MCF 10A (cell line): ENCODE results near the gene FILIP1L. TPM values are rescaled to one million over a fixed set of nuclear protein-coding genes. Genes with fewer than 3 reads are reported as not detected.

Experiments used
- BruUV-seq: library from RNA; stranded (reverse); fragments of 400-500 nt; replicated peaks from 2 replicates; lab custom pipeline; 2021; lab: Mats Ljungman, UMichigan
- CTCF ChIA-PET: fragments of 300-600 bp; sonication (Branson Sonifier 250); formaldehyde crosslinking; extraction: SDS; loops from one replicate; lab custom pipeline; 2021; ENCODE audit warnings: antibody characterized with exemption, inconsistent platforms; lab: Yijun Ruan, JAX
- POLR2A ChIA-PET: fragments of 300-600, 350-650 bp; sonication (Branson Sonifier 250); formaldehyde crosslinking; extraction: SDS; loops from one replicate; lab custom pipeline; 2020; ENCODE audit warnings: antibody characterized with exemption, inconsistent platforms; lab: Yijun Ruan, JAX
- DNase-seq: peaks from one replicate; pipeline ENCODE4 v3.0.0-alpha.2; 2018; ENCODE audit not compliant: unreplicated experiment
- H3K27ac Mint-ChIP-seq: one replicate; pipeline ENCODE4 v1.8.0; 2022; ENCODE audit warnings: mild to moderate bottlenecking, low read depth, mixed read lengths; ENCODE audit not compliant: unreplicated experiment
- H3K27me3 Mint-ChIP-seq: one replicate; pipeline ENCODE4 v1.8.0; 2022; ENCODE audit warnings: mixed read lengths; ENCODE audit not compliant: insufficient read depth, unreplicated experiment
- H3K36me3 Mint-ChIP-seq: one replicate; pipeline ENCODE4 v1.8.0; 2022; ENCODE audit warnings: mild to moderate bottlenecking, moderate library complexity, mixed read lengths; ENCODE audit not compliant: insufficient read depth, unreplicated experiment
- H3K4me1 Mint-ChIP-seq: one replicate; pipeline ENCODE4 v1.8.0; 2022; ENCODE audit warnings: mixed read lengths; ENCODE audit not compliant: insufficient read depth, unreplicated experiment
- H3K4me3 Mint-ChIP-seq: one replicate; pipeline ENCODE4 v1.8.0; 2022; ENCODE audit warnings: mild to moderate bottlenecking, moderate library complexity, mixed read lengths; ENCODE audit not compliant: unreplicated experiment
- H3K9me3 Mint-ChIP-seq: one replicate; pipeline ENCODE4 v1.8.0; 2022; ENCODE audit warnings: mixed read lengths; ENCODE audit not compliant: unreplicated experiment
- intact Hi-C: fragments of 100-400 bp; cut with micrococcal nuclease; formaldehyde crosslinking; loops from 2 replicates; pipeline ENCODE4 v1.14.1; 2022
- total RNA-seq: library from RNA; stranded (reverse); gene quantifications from 2 replicates; pipeline ENCODE4 v1.2.3, GENCODE V29; 2022
- TF ChIP-seq, protein P1 (sequence below): fragments of 200-600 bp; IDR thresholded peaks from one replicate; pipeline ENCODE4 v1.8.0; 2022; ENCODE audit warnings: antibody characterized with exemption, mild to moderate bottlenecking; ENCODE audit not compliant: unreplicated experiment

The FILIP1L gene
- total RNA-seq, 1 experiment from 2014 or later = 2.4 TPM

GRCh38 chr3:100029052-100029451 is 85.2 kb downstream of the FILIP1L start:
- Mint-ChIP-seq H3K36me3 (no peaks in the 10 kb centered on the region), H3K4me3 (no peak overlapping the region), H3K27me3 (no peaks in the 10 kb centered on the region), H3K9me3 (no peaks in the 10 kb centered on the region), H3K27ac (no peak overlapping the region), H3K4me1 (peaks cover 23% of the 10 kb centered on the region)
- intact Hi-C loops = no loop called here
- TF ChIP-seq, protein P1, sequence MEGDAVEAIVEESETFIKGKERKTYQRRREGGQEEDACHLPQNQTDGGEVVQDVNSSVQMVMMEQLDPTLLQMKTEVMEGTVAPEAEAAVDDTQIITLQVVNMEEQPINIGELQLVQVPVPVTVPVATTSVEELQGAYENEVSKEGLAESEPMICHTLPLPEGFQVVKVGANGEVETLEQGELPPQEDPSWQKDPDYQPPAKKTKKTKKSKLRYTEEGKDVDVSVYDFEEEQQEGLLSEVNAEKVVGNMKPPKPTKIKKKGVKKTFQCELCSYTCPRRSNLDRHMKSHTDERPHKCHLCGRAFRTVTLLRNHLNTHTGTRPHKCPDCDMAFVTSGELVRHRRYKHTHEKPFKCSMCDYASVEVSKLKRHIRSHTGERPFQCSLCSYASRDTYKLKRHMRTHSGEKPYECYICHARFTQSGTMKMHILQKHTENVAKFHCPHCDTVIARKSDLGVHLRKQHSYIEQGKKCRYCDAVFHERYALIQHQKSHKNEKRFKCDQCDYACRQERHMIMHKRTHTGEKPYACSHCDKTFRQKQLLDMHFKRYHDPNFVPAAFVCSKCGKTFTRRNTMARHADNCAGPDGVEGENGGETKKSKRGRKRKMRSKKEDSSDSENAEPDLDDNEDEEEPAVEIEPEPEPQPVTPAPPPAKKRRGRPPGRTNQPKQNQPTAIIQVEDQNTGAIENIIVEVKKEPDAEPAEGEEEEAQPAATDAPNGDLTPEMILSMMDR = no peak
- CTCF ChIA-PET = interaction anchor here (0.6 to 1.7 kb wide), 6 partner anchors 8 to 351 kb away, joined by 3 to 11 read pairs (median 4); no protein-coding TSS in a partner anchor
- no TSS peak for BruUV-seq
- POLR2A ChIA-PET = interaction anchor here (0.7 to 3.9 kb wide), 3 partner anchors 9 to 125 kb away, joined by 3 to 18 read pairs (median 3); no protein-coding TSS in a partner anchor
- DNase-seq = no peak

GRCh38 chr3:100027321-100027720 is 87.0 kb downstream of the FILIP1L start:
- H3K9me3 Mint-ChIP-seq = no peaks in the 10 kb centered on the region
- H3K36me3 Mint-ChIP-seq = no peaks in the 10 kb centered on the region
- H3K27ac Mint-ChIP-seq = no peak overlapping the region
- H3K4me1 Mint-ChIP-seq = peaks cover 15% of the 10 kb centered on the region
- BruUV-seq = no TSS peak
- ChIA-PET POLR2A (no interaction called here), CTCF (no interaction called here)
- DNase-seq = no peak
- no peak overlapping the region for H3K4me3 Mint-ChIP-seq
- intact Hi-C loops = no loop called here
- TF ChIP-seq, protein P1 = no peak
- H3K27me3 Mint-ChIP-seq = no peaks in the 10 kb centered on the region

- TSS peak; percentile 27 for BruUV-seq
- ChIA-PET CTCF (interaction anchor here (0.5 to 1.7 kb wide), 4 partner anchors 16 to 181 kb away, joined by 3 to 5 read pairs (median 4); no protein-coding TSS in a partner anchor), POLR2A (interaction anchor here (0.6 to 1.4 kb wide), 2 partner anchors 19 to 277 kb away, joined by 4 read pairs; no protein-coding TSS in a partner anchor)
- DNase-seq = no peak
- H3K27me3 Mint-ChIP-seq = no peaks in the 10 kb centered on the region
- peaks cover 8% of the 10 kb centered on the region for H3K4me1 Mint-ChIP-seq
- H3K36me3 Mint-ChIP-seq = no peaks in the 10 kb centered on the region
- intact Hi-C loops = no loop called here
- H3K27ac Mint-ChIP-seq = no peak overlapping the region
- TF ChIP-seq, protein P1 = no peak
- H3K4me3 Mint-ChIP-seq = no peak overlapping the region
- H3K9me3 Mint-ChIP-seq = no peaks in the 10 kb centered on the region
Measured at GRCh38 chr3:100024520-100025303, 89.6 kb downstream of the FILIP1L start.

- Mint-ChIP-seq H3K4me1 (peaks cover 8% of the 10 kb centered on the region), H3K4me3 (no peak overlapping the region), H3K27ac (no peak overlapping the region), H3K27me3 (no peaks in the 10 kb centered on the region), H3K36me3 (no peaks in the 10 kb centered on the region), H3K9me3 (no peaks in the 10 kb centered on the region)
- no TSS peak for BruUV-seq
- ChIA-PET POLR2A (no interaction called here), CTCF (interaction anchor here (1.7 kb wide), 1 partner anchor 180 kb away, joined by 5 read pairs; no protein-coding TSS in a partner anchor)
- intact Hi-C loops = no loop called here
- TF ChIP-seq, protein P1 = no peak
- no peak for DNase-seq
Measured at GRCh38 chr3:100023595-100023994, 90.7 kb downstream of the FILIP1L start.
